Measurements from ENCODE around the gene ABHD6. TPM values are rescaled to one million over a fixed set of nuclear protein-coding genes. Genes with fewer than 3 reads are reported as not detected.

ABHD6 gene
- total RNA-seq, 4 donors from 2014 or later, result 14.7 to 28.6 (median 18.0) TPM

DNA sequence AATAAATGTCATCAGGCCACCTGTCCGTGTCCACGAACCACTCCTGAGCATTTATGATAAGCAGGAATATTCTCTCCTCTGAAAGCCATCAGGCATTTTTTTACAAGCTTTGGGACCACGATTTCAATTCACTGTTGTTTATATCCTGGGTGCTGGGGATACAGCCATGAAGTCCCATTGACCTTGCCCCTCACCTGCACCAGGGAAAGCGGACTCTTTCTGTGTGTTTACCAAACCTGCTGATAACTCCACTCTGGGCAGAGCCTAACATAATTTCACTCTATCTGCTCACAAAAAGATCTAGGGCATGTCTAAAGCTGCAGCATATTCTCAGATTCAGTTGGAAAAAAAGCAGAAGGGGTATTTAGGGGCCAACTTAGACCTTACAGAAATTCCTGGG lies 31.6 kb upstream of the ABHD6 start:
- no peak for TF ChIP-seq POLR2A (IDR thresholded peaks at IDR 0.05)
- TF ChIP-seq, protein P1, sequence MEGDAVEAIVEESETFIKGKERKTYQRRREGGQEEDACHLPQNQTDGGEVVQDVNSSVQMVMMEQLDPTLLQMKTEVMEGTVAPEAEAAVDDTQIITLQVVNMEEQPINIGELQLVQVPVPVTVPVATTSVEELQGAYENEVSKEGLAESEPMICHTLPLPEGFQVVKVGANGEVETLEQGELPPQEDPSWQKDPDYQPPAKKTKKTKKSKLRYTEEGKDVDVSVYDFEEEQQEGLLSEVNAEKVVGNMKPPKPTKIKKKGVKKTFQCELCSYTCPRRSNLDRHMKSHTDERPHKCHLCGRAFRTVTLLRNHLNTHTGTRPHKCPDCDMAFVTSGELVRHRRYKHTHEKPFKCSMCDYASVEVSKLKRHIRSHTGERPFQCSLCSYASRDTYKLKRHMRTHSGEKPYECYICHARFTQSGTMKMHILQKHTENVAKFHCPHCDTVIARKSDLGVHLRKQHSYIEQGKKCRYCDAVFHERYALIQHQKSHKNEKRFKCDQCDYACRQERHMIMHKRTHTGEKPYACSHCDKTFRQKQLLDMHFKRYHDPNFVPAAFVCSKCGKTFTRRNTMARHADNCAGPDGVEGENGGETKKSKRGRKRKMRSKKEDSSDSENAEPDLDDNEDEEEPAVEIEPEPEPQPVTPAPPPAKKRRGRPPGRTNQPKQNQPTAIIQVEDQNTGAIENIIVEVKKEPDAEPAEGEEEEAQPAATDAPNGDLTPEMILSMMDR (IDR thresholded peaks at IDR 0.05), result no peak
- Histone ChIP-seq H3K27me3 (no peaks in the 10 kb centered on the region), H3K36me3 (no peaks in the 10 kb centered on the region), H3K4me1 (no peaks in the 10 kb centered on the region), H3K9me3 (no peaks in the 10 kb centered on the region), H3K4me3 (replicated peaks in 1 of 3) (no peak overlapping the region), H3K27ac (no peak overlapping the region)
- intact Hi-C loops (cut with DNase I), result no loop called here
- DNase-seq, result no peak
- 86 to 92% methylated on average over 4 of the region's 4 CpGs for WGBS, 2 donors

DNA sequence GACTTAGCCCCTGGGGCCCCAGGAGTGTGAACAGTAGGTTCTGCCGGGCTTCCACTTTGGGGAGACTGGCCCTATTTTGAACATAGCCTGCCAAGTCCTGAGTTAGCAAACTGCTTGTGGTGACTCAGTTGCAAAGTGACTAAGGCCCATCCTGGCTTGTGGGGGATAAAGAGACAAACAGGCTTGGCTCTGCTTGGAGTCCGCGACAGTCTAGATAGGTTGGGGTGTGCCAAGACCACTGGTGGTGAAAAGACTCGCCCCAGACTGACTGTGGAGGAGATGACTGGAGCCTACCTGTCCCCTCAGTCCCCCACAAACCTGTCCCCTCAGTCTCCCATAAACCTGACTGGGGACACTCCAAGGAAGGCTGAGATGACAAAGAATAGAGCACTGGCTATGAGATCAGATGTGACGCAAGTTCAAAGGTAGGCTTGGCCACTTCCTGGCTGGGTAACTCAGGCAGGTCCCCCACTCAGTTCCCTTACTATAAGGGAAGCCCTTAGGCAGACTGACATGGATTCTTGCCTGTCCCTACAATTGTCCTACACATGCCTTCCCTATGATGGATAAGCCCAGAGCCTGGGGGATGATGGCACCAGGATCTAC lies 31.1 kb upstream of the ABHD6 start:
- Histone ChIP-seq H3K4me1 (no peaks in the 10 kb centered on the region), H3K27me3 (no peaks in the 10 kb centered on the region), H3K9me3 (no peaks in the 10 kb centered on the region), H3K4me3 (replicated peaks in 1 of 3) (no peak overlapping the region), H3K36me3 (no peaks in the 10 kb centered on the region), H3K27ac (no peak overlapping the region)
- no peak for DNase-seq
- TF ChIP-seq, protein P1 (IDR thresholded peaks at IDR 0.05), result no peak
- no peak for TF ChIP-seq POLR2A (IDR thresholded peaks at IDR 0.05)
- intact Hi-C loops (cut with DNase I), result no loop called here
- WGBS, 2 donors, result 85 to 88% methylated on average over 4 to 5 of the region's 5 CpGs

DNA sequence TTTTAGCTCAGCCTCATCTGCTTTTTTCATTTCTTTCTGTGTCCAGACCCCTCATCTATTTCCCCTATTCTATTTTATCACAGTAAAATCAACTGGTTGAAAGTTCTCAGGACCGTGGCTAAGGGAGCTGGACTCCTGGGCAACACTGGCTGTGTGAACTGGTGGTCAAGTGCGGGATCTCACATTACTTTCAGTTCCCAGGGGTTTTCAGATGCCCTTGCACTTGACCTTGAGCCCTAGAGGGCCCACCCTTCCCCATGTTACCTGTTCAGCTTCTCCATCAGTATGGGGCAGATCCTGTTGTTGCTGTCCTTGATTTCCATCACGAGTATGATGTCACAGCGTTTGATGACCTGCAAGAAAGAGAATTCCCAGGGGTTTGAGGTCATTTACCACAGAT lies 29.6 kb upstream of the ABHD6 start:
- intact Hi-C loops (cut with DNase I), result no loop called here
- H3K4me1 ChIP-seq, result no peaks in the 10 kb centered on the region
- H3K36me3 ChIP-seq, result no peaks in the 10 kb centered on the region
- no peaks in the 10 kb centered on the region for H3K27me3 ChIP-seq
- H3K4me3 ChIP-seq (replicated peaks in 1 of 3), result no peak overlapping the region
- no peaks in the 10 kb centered on the region for H3K9me3 ChIP-seq
- TF ChIP-seq, protein P1 (IDR thresholded peaks at IDR 0.05), result no peak
- no peak for TF ChIP-seq POLR2A (IDR thresholded peaks at IDR 0.05)
- DNase-seq, result no peak
- no peak overlapping the region for H3K27ac ChIP-seq
- 87 to 89% methylated on average over 4 of the region's 4 CpGs for WGBS, 2 donors

DNA sequence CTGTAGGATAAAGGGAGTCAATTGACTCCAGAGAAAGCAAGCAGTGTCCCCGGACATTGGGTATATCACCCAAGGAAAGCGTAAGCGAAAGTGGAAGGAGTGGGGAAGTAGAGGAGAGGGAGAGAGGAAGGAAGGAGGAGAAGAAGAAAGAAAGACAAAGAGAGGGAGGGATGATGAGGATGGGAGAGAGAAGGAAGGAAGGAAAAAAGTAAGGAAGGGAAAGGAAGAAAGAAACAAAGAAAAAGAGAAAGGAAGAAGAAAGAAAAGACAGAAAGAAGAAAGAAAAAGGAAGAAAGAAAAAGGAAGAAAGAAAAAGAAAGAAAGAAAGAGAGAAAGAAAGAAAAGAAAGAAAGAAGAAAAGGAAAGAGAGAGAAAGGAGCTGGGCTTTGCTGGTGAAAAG lies 27.7 kb upstream of the ABHD6 start:
- intact Hi-C loops (cut with DNase I), result no loop called here
- Histone ChIP-seq H3K9me3 (no peaks in the 10 kb centered on the region), H3K27ac (no peak overlapping the region), H3K27me3 (no peaks in the 10 kb centered on the region), H3K4me1 (no peaks in the 10 kb centered on the region), H3K36me3 (no peaks in the 10 kb centered on the region), H3K4me3 (replicated peaks in 1 of 3) (no peak overlapping the region)
- no peak for DNase-seq
- WGBS, 2 donors, result 79 to 87% methylated on average over 3 of the region's 3 CpGs
- TF ChIP-seq POLR2A (IDR thresholded peaks at IDR 0.05), result no peak
- TF ChIP-seq, protein P1 (IDR thresholded peaks at IDR 0.05), result no peak

DNA sequence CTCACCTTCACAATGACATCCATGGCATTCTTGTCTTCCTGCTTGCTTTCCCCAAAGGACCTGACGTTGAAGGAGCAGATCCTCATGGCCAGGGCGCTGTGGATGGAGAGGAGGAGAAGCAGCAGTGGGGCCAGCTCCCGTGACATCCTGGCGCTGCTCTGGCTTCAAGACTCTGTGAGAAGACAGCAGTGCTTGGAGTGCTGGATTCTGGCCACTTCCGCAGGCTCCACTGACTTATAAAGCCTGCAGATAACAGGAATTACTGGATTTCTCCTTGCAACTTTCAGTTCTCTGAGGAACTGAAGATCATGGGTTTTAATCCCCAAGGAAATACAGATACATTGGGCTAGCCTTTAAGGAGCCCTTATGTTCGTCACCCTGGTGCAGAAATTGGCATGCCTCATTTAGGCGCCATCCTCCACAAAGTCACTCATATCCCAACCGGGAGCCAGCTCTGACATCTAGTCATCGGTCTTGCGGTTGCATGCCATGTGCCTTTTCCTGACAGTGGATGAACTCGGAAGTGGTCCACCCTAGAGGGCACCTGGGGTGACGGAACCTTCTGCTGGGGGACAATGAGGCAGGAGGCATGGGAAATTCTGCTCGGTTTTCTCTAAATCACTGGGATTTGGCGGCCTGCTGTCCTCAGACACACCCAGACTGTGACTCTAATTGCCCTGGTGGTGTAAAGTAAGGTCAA lies 26.7 kb upstream of the ABHD6 start, which contains the start of gene DNASE1L3:
DNASE1L3 (minus strand) TSS at position 212 of the 700 bp plus-strand sequence; CDS start at position 146, 66 bp downstream.
- H3K4me3 ChIP-seq (replicated peaks in 1 of 3), result no peak within 1 kb of the TSS
- H3K4me1 ChIP-seq, result peaks cover 0 to 4% of the 10 kb centered on the region in 2 donors
- peak in 1 of 2 donors; percentile 19 for DNase-seq
- intact Hi-C loops (cut with DNase I), result no loop called here
- H3K27me3 ChIP-seq, result no peaks in the 10 kb centered on the region
- no peaks in the 10 kb centered on the region for H3K9me3 ChIP-seq
- TF ChIP-seq, protein P1 (IDR thresholded peaks at IDR 0.05), result no peak
- no peak for TF ChIP-seq POLR2A (IDR thresholded peaks at IDR 0.05)
- WGBS, 2 donors, result 70 to 85% methylated on average over 11 to 14 of the region's 14 CpGs
- H3K36me3 ChIP-seq, result no peaks in the 10 kb centered on the region
- no peak within 1 kb of the TSS for H3K27ac ChIP-seq
